ENCODE results near the gene HECW1.

Gene HECW1

GRCh38 chr7:43110791-43111535 lies 1.5 kb upstream of the HECW1 start:
- H3K9me3 ChIP-seq (ENCODE audit: control insufficient read depth, insufficient read depth, low read depth, low read length): no peaks in the 10 kb centered on the region

More at GRCh38 chr7:43110791-43111535, 1.5 kb upstream of the HECW1 start:
- no peaks in the 10 kb centered on the region for H3K36me3 ChIP-seq (ENCODE audit: control insufficient read depth in 2 of 2, insufficient read depth in 1 of 2, low read length in 2 of 2)
- H3K4me3 ChIP-seq (ENCODE audit: low read depth, low read length): no peak overlapping the region
- CTCF ChIA-PET: interaction anchor here (0.7 to 1.0 kb wide), 2 partner anchors 170 to 194 kb away, joined by 3 read pairs; no protein-coding TSS in a partner anchor
- no peaks in the 10 kb centered on the region for H3K4me1 ChIP-seq (ENCODE audit: control insufficient read depth, insufficient read depth, low read length)
- POLR2A ChIA-PET: no interaction called here
- TF ChIP-seq ZNF148 (tag by site-specific recombination; IDR thresholded peaks at IDR 0.05; ENCODE audit: borderline replicate concordance): no peak
- no peak for TF ChIP-seq SCRT2 (tag by site-specific recombination; IDR thresholded peaks at IDR 0.05)
- no peak for TF ChIP-seq YY1 (tag by site-specific recombination; IDR thresholded peaks at IDR 0.05)
- no peak for TF ChIP-seq PRDM10 (tag by site-specific recombination; IDR thresholded peaks at IDR 0.05)
- TF ChIP-seq ZNF366 (tag by site-specific recombination; conservative IDR thresholded peaks at IDR 0.05): no peak
- no peak for TF ChIP-seq HIC1 (tag by site-specific recombination; IDR thresholded peaks at IDR 0.05)
- no peak for TF ChIP-seq ZNF37A (tag by site-specific recombination; IDR thresholded peaks at IDR 0.05)
- TF ChIP-seq KLF10 (tag by site-specific recombination; IDR thresholded peaks at IDR 0.05): no peak
- no peak for TF ChIP-seq ZNF48 (tag by site-specific recombination; IDR thresholded peaks at IDR 0.05)
- no peak for TF ChIP-seq SP2 (tag by site-specific recombination; IDR thresholded peaks at IDR 0.05)
- TF ChIP-seq GLIS1 (tag by site-specific recombination; IDR thresholded peaks at IDR 0.05): no peak
- no peak for TF ChIP-seq ZNF776 (tag by site-specific recombination; IDR thresholded peaks at IDR 0.05; ENCODE audit: borderline replicate concordance)
- TF ChIP-seq ZNF529 (tag by site-specific recombination; IDR thresholded peaks at IDR 0.05; ENCODE audit: insufficient replicate concordance): no peak
- TF ChIP-seq ZNF133 (tag by site-specific recombination; IDR thresholded peaks at IDR 0.05): no peak
- TF ChIP-seq ZFHX2 (tag by site-specific recombination; conservative IDR thresholded peaks at IDR 0.05): no peak
- no peak for TF ChIP-seq TSHZ1 (tag by site-specific recombination; IDR thresholded peaks at IDR 0.05; ENCODE audit: borderline replicate concordance)
- H3K27ac ChIP-seq (ENCODE audit: extremely low read depth, low read depth, low read length): no peak overlapping the region
